Keratinocyte (primary cell): ENCODE results near the gene TREH. TPM values are rescaled to one million over a fixed set of nuclear protein-coding genes. Genes with fewer than 3 reads are reported as not detected.
"Not testable (repeated sequence)": the region's sequence is repeated elsewhere in the genome, so short reads cannot be mapped to it uniquely, and the experiment has no call there.

ENCODE experiments used
- DNase-seq: peaks from one replicate; pipeline ENCODE4 v3.0.0-alpha.2; 2011; ENCODE audit warnings: low read depth, missing footprints, low spot score
- FAIRE-seq: peaks from 2 replicates; lab custom pipeline; 2011; peaks lifted over from hg19 to GRCh38; lab: Jason Lieb, UNC
- H2AFZ ChIP-seq: 2 replicates; pipeline ENCODE4 v1.6.0; 2012; ENCODE audit warnings: low read length, control low read depth, inconsistent platforms; ENCODE audit not compliant: control insufficient read depth
- H3K27ac ChIP-seq: 2 replicates; pipeline ENCODE4 v1.5.1; 2011; ENCODE audit warnings: low read length; ENCODE audit not compliant: control insufficient read depth, insufficient read depth
- H3K27me3 ChIP-seq: 3 replicates; pipeline ENCODE4 v1.6.0; 2011; ENCODE audit warnings: low read length; ENCODE audit not compliant: control insufficient read depth, insufficient read depth; ENCODE audit errors: extremely low read depth
- H3K36me3 ChIP-seq, 2 experiments: 2 replicates in 1 of 2; 3 replicates in 1 of 2; pipeline ENCODE4 v1.5.1; 2011; ENCODE audit warnings: low read length in 2 of 2, mild to moderate bottlenecking in 1 of 2; ENCODE audit not compliant: control insufficient read depth in 2 of 2, insufficient read depth in 2 of 2; ENCODE audit errors: extremely low read depth in 1 of 2
- H3K4me1 ChIP-seq: 3 replicates; pipeline ENCODE4 v1.5.1; 2011; ENCODE audit warnings: low read length; ENCODE audit not compliant: control insufficient read depth, insufficient read depth; ENCODE audit errors: extremely low read depth
- H3K4me2 ChIP-seq: 3 replicates; pipeline ENCODE4 v1.6.0; 2011; ENCODE audit warnings: low read depth, low read length; ENCODE audit not compliant: control insufficient read depth, insufficient read depth; ENCODE audit errors: extremely low read depth
- H3K4me3 ChIP-seq, 3 experiments: fragments of 200-600 bp in 1 of 3; sonication (generic) in 1 of 3; 2 replicates in 2 of 3; 3 replicates in 1 of 3; pipeline ENCODE4 v1.5.1; 2011 to 2016; ENCODE audit warnings: low read length in 3 of 3, mild to moderate bottlenecking in 3 of 3, control low read depth in 2 of 3, inconsistent platforms in 1 of 3, low read depth in 1 of 3, mixed read lengths in 1 of 3, mixed run types in 1 of 3, moderate library complexity in 1 of 3; ENCODE audit not compliant: control insufficient read depth in 2 of 3, insufficient read depth in 2 of 3; ENCODE audit errors: extremely low read depth in 1 of 3
- H3K79me2 ChIP-seq: 2 replicates; pipeline ENCODE4 v1.6.0; 2012; ENCODE audit warnings: low read length; ENCODE audit not compliant: control insufficient read depth, insufficient read depth
- H3K9ac ChIP-seq: 3 replicates; pipeline ENCODE4 v1.6.0; 2011; ENCODE audit warnings: low read length; ENCODE audit not compliant: control insufficient read depth, insufficient read depth; ENCODE audit errors: extremely low read depth
- H3K9me1 ChIP-seq: 3 replicates; pipeline ENCODE4 v1.6.0; 2011; ENCODE audit warnings: low read length; ENCODE audit not compliant: control insufficient read depth, insufficient read depth; ENCODE audit errors: extremely low read depth
- H3K9me3 ChIP-seq: 2 replicates; pipeline ENCODE4 v1.5.1; 2012; ENCODE audit warnings: low read depth, low read length; ENCODE audit not compliant: control insufficient read depth
- H4K20me1 ChIP-seq: 3 replicates; pipeline ENCODE4 v1.6.0; 2011; ENCODE audit warnings: low read length; ENCODE audit not compliant: control insufficient read depth, insufficient read depth; ENCODE audit errors: extremely low read depth
- EZH2 ChIP-seq: IDR thresholded peaks from one replicate; pipeline ENCODE4 v1.6.1; 2012; ENCODE audit warnings: inconsistent platforms, mild to moderate bottlenecking, low read length, moderate library complexity
- dilution Hi-C: fragments of 300-500 bp; cut with MboI; formaldehyde crosslinking; loops from one replicate; pipeline ENCODE4 v1.7.0; 2020; ENCODE audit warnings: low sequenced_read_pairs; ENCODE audit not compliant: extremely low pct_ligation_motif_present
- polyA plus RNA-seq, 5 experiments: library from polyadenylated mRNA; depleted of rRNA in 3 of 5; stranded (reverse) in 3 of 5; stranded (forward) in 1 of 5; unstranded in 1 of 5; fragments of >200 nt; gene quantifications; 1 replicate in 1 of 5; 2 replicates in 3 of 5; 3 replicates in 1 of 5; pipeline versions ENCODE4 v1.2.1 to v1.2.3, GENCODE V29; 2011 to 2012; ENCODE audit warnings: missing spikeins in 2 of 5, low read depth in 1 of 5, low replicate concordance in 1 of 5
- TF ChIP-seq, protein P1 (sequence below), 3 experiments: IDR thresholded peaks in 1 of 3; conservative IDR thresholded peaks in 1 of 3; optimal IDR thresholded peaks in 1 of 3; 2 replicates in 2 of 3; 3 replicates in 1 of 3; pipeline versions ENCODE3 to v1.5.1; 2011; ENCODE audit warnings: low read length in 3 of 3, mild to moderate bottlenecking in 3 of 3, moderate library complexity in 2 of 3, control low read depth in 1 of 3, inconsistent platforms in 1 of 3; ENCODE audit not compliant: insufficient read depth in 2 of 3; ENCODE audit errors: extremely low read depth in 1 of 3

Gene TREH
- polyA plus RNA-seq, 1 donor (not counting 4 experiments of a cell fraction or from before 2014, with no cell fraction given): not detected

- H3K4me1 ChIP-seq, H3K9me1 ChIP-seq, DNase-seq, H4K20me1 ChIP-seq, H3K9me3 ChIP-seq, H2AFZ ChIP-seq, H3K4me2 ChIP-seq, H3K27ac ChIP-seq, H3K4me3 ChIP-seq, H3K9ac ChIP-seq, FAIRE-seq, H3K27me3 ChIP-seq, H3K36me3 ChIP-seq, H3K79me2 ChIP-seq, dilution Hi-C loops: not testable (repeated sequence)
These were observed 37.8 kb upstream of the TREH start for GRCh38 chr11:118717221-118717620.

DNA sequence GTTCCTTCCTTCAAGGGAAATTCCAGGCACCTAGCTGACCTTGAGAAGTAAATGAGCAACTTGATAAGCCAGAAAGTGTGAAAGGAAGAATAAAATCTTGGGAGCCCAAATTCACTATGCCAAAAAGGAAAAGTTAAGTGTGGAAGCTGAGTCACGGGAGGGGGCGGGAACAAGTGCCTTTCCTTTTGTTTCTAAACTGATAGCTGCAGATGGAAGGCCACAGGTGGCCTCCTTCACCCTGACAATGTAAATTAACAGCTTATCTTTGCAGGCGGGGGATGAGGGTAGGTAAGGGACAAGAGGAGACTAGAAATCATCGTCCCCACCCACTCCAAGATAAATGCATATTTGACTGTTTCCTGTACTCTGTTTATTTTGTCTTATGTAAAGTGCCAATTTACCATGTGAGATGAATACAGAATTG, 36.4 kb upstream of the TREH start:
- H3K27ac ChIP-seq: no peak overlapping the region
- DNase-seq: no peak
- no peak overlapping the region for H2AFZ ChIP-seq
- no peaks in the 10 kb centered on the region for H3K79me2 ChIP-seq
- no peak overlapping the region for H3K9ac ChIP-seq
- no peaks in the 10 kb centered on the region for H3K36me3 ChIP-seq
- no peak for TF ChIP-seq EZH2
- TF ChIP-seq, protein P1, sequence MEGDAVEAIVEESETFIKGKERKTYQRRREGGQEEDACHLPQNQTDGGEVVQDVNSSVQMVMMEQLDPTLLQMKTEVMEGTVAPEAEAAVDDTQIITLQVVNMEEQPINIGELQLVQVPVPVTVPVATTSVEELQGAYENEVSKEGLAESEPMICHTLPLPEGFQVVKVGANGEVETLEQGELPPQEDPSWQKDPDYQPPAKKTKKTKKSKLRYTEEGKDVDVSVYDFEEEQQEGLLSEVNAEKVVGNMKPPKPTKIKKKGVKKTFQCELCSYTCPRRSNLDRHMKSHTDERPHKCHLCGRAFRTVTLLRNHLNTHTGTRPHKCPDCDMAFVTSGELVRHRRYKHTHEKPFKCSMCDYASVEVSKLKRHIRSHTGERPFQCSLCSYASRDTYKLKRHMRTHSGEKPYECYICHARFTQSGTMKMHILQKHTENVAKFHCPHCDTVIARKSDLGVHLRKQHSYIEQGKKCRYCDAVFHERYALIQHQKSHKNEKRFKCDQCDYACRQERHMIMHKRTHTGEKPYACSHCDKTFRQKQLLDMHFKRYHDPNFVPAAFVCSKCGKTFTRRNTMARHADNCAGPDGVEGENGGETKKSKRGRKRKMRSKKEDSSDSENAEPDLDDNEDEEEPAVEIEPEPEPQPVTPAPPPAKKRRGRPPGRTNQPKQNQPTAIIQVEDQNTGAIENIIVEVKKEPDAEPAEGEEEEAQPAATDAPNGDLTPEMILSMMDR (optimal IDR thresholded peaks at IDR 0.05 in 1 of 3, IDR thresholded peaks at IDR 0.05 in 1 of 3, conservative IDR thresholded peaks at IDR 0.05 in 1 of 3; ENCODE audit: extremely low read depth in 1 of 3, insufficient read depth in 2 of 3, low read length in 3 of 3): no peak
- peaks cover 5% of the 10 kb centered on the region for H3K4me1 ChIP-seq
- dilution Hi-C loops: no loop called here
- H3K4me3 ChIP-seq: no peak overlapping the region
- FAIRE-seq: no peak
- no peak overlapping the region for H3K4me2 ChIP-seq
- H3K9me1 ChIP-seq: no peaks in the 10 kb centered on the region
- no peaks in the 10 kb centered on the region for H4K20me1 ChIP-seq
- H3K27me3 ChIP-seq: no peaks in the 10 kb centered on the region
- no peaks in the 10 kb centered on the region for H3K9me3 ChIP-seq

- Histone ChIP-seq H4K20me1 (no peaks in the 10 kb centered on the region), H2AFZ (no peak overlapping the region), H3K4me1 (peaks cover 5% of the 10 kb centered on the region), H3K27me3 (no peaks in the 10 kb centered on the region), H3K79me2 (no peaks in the 10 kb centered on the region), H3K36me3 (no peaks in the 10 kb centered on the region), H3K9me3 (no peaks in the 10 kb centered on the region), H3K9ac (no peak overlapping the region), H3K9me1 (no peaks in the 10 kb centered on the region), H3K27ac (no peak overlapping the region), H3K4me2 (no peak overlapping the region), H3K4me3 (no peak overlapping the region)
- dilution Hi-C loops: no loop called here
- DNase-seq (no peak), FAIRE-seq (no peak)
- TF ChIP-seq, protein P1 (optimal IDR thresholded peaks at IDR 0.05 in 1 of 3, IDR thresholded peaks at IDR 0.05 in 1 of 3, conservative IDR thresholded peaks at IDR 0.05 in 1 of 3; ENCODE audit: extremely low read depth in 1 of 3, insufficient read depth in 2 of 3, low read length in 3 of 3): no peak
- TF ChIP-seq EZH2: no peak
These were observed 35.9 kb upstream of the TREH start for GRCh38 chr11:118715245-118715831.
